OCI-LY3 (cell line): Measurements from ENCODE around the gene PSAPL1.

Experiments used
- H2AFZ ChIP-seq: fragments of 200-600, 300-600 bp; shearing (Covaris generic); 2 replicates; pipeline ENCODE4 v1.6.0; 2014; ENCODE audit warnings: antibody characterized with exemption, low read depth, low read length
- H3K27ac ChIP-seq: fragments of 200-600, 300-600 bp; sonication (generic); 2 replicates; pipeline ENCODE4 v1.5.1; 2014; ENCODE audit warnings: mild to moderate bottlenecking, low read length, moderate library complexity, mixed read lengths
- H3K27me3 ChIP-seq: fragments of 200-600, 300-600 bp; sonication (generic); 2 replicates; pipeline ENCODE4 v1.6.1; 2014; ENCODE audit warnings: low read depth, low read length, mixed read lengths
- H3K36me3 ChIP-seq: fragments of 200-600, 300-600 bp; sonication (generic); replicated peaks from 2 replicates; pipeline ENCODE3; 2014; ENCODE audit warnings: low read depth, low read length, mixed read lengths
- H3K4me1 ChIP-seq: fragments of 300-600, 200-600 bp; sonication (generic); 2 replicates; pipeline ENCODE4 v1.6.1; 2014; ENCODE audit warnings: low read length, mixed read lengths
- H3K4me2 ChIP-seq: fragments of 200-600, 300-600 bp; sonication (generic); 2 replicates; pipeline ENCODE4 v1.6.1; 2014; ENCODE audit warnings: low read length, mixed read lengths
- H3K4me3 ChIP-seq: fragments of 300-600, 200-600 bp; sonication (generic); 2 replicates; pipeline ENCODE4 v1.5.1; 2014; ENCODE audit warnings: antibody characterized with exemption, mild to moderate bottlenecking, low read length, moderate library complexity
- H3K79me2 ChIP-seq: fragments of 300-600, 200-600 bp; shearing (Covaris generic); 2 replicates; pipeline ENCODE4 v1.6.1; 2014; ENCODE audit warnings: mild to moderate bottlenecking, low read length, mixed read lengths
- H3K9ac ChIP-seq: fragments of 300-600, 200-600 bp; shearing (Covaris generic); 2 replicates; pipeline ENCODE4 v1.6.0; 2014; ENCODE audit warnings: mild to moderate bottlenecking, low read length, moderate library complexity
- H3K9me3 ChIP-seq: fragments of 200-600, 300-600 bp; shearing (Covaris generic); 2 replicates; pipeline ENCODE4 v1.6.1; 2014; ENCODE audit warnings: low read length, mixed read lengths; ENCODE audit not compliant: insufficient read depth
- H4K20me1 ChIP-seq: fragments of 200-600, 300-600 bp; sonication (generic); 2 replicates; pipeline ENCODE4 v1.6.1; 2016; ENCODE audit warnings: low read length, mixed read lengths; ENCODE audit not compliant: insufficient read depth
- EZH2phosphoT487 ChIP-seq: fragments of 200-600 bp; shearing (Covaris generic); IDR thresholded peaks from 2 replicates; pipeline ENCODE4 v1.6.1; 2018; ENCODE audit warnings: antibody characterized with exemption, mixed run types, low read depth
- TF ChIP-seq, protein P1 (sequence below): fragments of 200-600, 300-600 bp; sonication (generic); IDR thresholded peaks from 2 replicates; pipeline ENCODE4 v1.5.1; 2014; ENCODE audit warnings: antibody characterized with exemption, low read length, low read depth

PSAPL1 gene

DNA sequence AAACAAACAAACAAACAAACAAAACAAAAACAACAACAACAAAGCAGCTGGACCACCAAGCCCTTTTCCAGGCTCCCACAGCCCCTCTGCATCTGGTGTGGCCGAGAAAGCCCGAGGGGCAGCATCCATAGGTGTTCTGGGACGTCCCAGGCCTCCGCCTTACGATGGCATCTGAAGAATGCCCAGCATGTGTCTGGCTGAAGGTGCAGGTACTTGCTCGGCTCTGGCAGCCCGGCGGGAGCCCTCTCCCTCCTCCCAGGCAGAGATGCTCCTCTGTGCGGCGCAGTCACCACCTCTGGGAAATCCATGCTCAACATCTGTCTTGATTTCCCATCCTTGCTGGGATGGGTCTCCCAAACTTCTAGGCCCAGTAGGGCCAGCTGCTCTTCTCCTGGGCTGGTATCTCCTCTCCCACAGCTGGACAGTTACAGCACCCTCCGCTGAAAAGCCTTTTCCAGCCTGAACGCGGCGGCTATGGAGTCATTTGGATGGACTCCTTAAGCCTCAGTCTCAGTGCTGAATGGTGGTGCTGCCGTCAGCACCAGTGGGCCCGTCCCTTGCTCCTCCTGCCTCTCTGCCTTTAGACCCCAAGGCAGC is 4.3 kb downstream of the PSAPL1 start:
- H4K20me1 ChIP-seq: no peaks in the 10 kb centered on the region
- no peaks in the 10 kb centered on the region for H3K36me3 ChIP-seq
- H3K9me3 ChIP-seq: no peaks in the 10 kb centered on the region
- no peaks in the 10 kb centered on the region for H3K4me1 ChIP-seq
- no peak overlapping the region for H3K9ac ChIP-seq
- H3K27me3 ChIP-seq: no peaks in the 10 kb centered on the region
- H3K4me3 ChIP-seq: no peak overlapping the region
- H3K4me2 ChIP-seq: no peak overlapping the region
- H3K79me2 ChIP-seq: no peaks in the 10 kb centered on the region
- H2AFZ ChIP-seq: no peak overlapping the region
- no peak overlapping the region for H3K27ac ChIP-seq
- TF ChIP-seq, protein P1, sequence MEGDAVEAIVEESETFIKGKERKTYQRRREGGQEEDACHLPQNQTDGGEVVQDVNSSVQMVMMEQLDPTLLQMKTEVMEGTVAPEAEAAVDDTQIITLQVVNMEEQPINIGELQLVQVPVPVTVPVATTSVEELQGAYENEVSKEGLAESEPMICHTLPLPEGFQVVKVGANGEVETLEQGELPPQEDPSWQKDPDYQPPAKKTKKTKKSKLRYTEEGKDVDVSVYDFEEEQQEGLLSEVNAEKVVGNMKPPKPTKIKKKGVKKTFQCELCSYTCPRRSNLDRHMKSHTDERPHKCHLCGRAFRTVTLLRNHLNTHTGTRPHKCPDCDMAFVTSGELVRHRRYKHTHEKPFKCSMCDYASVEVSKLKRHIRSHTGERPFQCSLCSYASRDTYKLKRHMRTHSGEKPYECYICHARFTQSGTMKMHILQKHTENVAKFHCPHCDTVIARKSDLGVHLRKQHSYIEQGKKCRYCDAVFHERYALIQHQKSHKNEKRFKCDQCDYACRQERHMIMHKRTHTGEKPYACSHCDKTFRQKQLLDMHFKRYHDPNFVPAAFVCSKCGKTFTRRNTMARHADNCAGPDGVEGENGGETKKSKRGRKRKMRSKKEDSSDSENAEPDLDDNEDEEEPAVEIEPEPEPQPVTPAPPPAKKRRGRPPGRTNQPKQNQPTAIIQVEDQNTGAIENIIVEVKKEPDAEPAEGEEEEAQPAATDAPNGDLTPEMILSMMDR: no peak
- TF ChIP-seq EZH2phosphoT487: no peak

DNA sequence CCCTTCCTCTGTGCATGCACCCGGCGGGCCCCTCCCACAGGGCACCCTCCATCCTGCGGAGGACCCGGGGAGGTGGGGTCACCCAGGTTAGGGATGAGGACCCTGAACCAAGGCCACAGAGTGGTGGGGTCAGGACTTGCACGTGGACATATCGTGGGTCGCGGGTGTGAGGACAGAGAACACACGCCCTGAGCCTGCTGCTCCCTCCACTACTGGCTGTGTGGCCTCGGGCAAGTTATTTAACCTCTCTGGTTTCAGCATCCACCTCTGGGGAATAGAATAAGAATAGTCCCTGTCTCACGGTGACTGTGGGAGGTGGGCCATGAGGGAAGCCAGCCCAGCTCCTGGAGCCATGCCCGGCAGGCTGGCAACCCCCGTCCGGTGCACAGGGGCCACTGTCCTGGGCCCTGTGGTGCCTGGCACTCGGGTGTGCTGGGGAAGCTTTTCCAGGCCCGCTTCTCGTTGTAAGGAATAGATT is 5.1 kb downstream of the PSAPL1 start:
- no peaks in the 10 kb centered on the region for H3K9me3 ChIP-seq
- H3K4me1 ChIP-seq: no peaks in the 10 kb centered on the region
- H3K9ac ChIP-seq: no peak overlapping the region
- H4K20me1 ChIP-seq: no peaks in the 10 kb centered on the region
- no peaks in the 10 kb centered on the region for H3K79me2 ChIP-seq
- no peak for TF ChIP-seq EZH2phosphoT487
- TF ChIP-seq, protein P1: no peak
- H3K36me3 ChIP-seq: no peaks in the 10 kb centered on the region
- H3K27ac ChIP-seq: no peak overlapping the region
- H3K4me2 ChIP-seq: no peak overlapping the region
- no peaks in the 10 kb centered on the region for H3K27me3 ChIP-seq
- no peak overlapping the region for H2AFZ ChIP-seq
- no peak overlapping the region for H3K4me3 ChIP-seq

DNA sequence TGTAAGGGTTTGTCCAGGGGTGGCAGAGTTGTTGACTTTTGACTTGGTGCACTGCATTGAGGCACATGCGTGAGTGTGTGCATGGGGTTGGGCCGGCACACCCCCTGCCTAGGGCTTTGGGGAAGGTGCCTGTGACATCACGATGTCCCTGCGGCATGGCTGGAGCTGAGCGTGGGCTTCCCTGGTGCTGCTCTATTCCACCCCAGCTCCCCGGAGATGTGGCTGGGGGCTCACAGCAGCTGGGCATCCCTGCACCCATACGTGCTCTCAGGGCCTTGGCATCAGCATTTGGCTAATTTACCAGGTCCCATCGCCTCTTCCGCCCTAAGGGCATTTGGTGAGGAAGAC is 5.7 kb downstream of the PSAPL1 start:
- H3K27ac ChIP-seq: no peak overlapping the region
- H3K27me3 ChIP-seq: no peaks in the 10 kb centered on the region
- no peaks in the 10 kb centered on the region for H3K79me2 ChIP-seq
- H3K36me3 ChIP-seq: no peaks in the 10 kb centered on the region
- no peak overlapping the region for H2AFZ ChIP-seq
- no peak overlapping the region for H3K4me3 ChIP-seq
- no peaks in the 10 kb centered on the region for H4K20me1 ChIP-seq
- no peaks in the 10 kb centered on the region for H3K4me1 ChIP-seq
- TF ChIP-seq, protein P1: no peak
- TF ChIP-seq EZH2phosphoT487: no peak
- no peak overlapping the region for H3K9ac ChIP-seq
- H3K9me3 ChIP-seq: no peaks in the 10 kb centered on the region
- H3K4me2 ChIP-seq: no peak overlapping the region

DNA sequence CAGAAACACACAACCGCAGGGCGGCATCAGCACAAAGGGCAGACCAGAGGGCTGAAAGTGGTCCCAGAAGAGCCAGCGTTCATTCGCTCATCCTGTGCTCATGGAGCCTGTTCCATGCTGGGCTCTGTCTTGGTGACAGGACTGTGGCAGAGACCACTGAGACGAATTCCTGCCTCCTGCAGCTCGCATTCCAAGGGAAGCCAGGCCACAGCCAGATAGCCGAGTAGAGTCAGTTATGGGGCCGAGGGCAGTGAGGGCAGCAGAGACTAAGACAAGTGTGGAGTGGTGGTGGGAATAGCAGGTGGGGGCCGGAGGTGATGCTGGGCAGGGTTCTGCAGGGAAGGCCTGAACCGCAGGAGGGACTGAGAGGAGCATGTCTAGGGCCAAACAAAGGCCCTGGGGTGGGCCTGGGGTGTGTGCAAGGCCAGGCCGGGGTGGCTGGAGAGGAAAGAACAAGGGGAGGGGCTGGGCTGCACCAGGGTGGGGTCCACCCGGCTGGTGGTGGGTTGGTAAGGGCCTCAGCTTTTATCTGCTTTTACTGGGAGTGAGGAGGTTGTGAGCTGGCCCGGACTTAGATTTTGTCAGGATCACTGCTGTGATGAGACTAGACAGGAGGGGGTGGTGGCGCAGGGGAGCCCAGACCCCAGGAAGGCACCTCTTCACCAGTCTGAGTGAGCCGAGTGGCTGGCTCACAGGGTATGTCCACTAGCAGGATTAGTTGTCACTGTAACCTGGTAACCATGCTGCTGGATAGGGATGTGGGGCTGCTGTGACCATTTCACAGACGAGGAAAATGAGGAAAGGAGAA is 6.3 kb downstream of the PSAPL1 start:
- TF ChIP-seq, protein P1: no peak
- TF ChIP-seq EZH2phosphoT487: no peak
- Histone ChIP-seq H3K9ac (no peak overlapping the region), H2AFZ (no peak overlapping the region), H3K27me3 (no peaks in the 10 kb centered on the region), H3K79me2 (no peaks in the 10 kb centered on the region), H3K4me2 (no peak overlapping the region), H4K20me1 (no peaks in the 10 kb centered on the region), H3K36me3 (no peaks in the 10 kb centered on the region), H3K4me3 (no peak overlapping the region), H3K9me3 (no peaks in the 10 kb centered on the region), H3K27ac (no peak overlapping the region), H3K4me1 (no peaks in the 10 kb centered on the region)
